DMS79 treated with DMSO at 0.1 percent for 48 hours (cell line): Measurements from ENCODE around the gene NOVA2.
"Not testable (repeated sequence)": the region's sequence is repeated elsewhere in the genome, so short reads cannot be mapped to it uniquely, and the experiment has no call there.

ENCODE experiments used
- DNase-seq: peaks from one replicate; lab custom pipeline; 2025; lab: John Stamatoyannopoulos, UW

Gene NOVA2

DNA sequence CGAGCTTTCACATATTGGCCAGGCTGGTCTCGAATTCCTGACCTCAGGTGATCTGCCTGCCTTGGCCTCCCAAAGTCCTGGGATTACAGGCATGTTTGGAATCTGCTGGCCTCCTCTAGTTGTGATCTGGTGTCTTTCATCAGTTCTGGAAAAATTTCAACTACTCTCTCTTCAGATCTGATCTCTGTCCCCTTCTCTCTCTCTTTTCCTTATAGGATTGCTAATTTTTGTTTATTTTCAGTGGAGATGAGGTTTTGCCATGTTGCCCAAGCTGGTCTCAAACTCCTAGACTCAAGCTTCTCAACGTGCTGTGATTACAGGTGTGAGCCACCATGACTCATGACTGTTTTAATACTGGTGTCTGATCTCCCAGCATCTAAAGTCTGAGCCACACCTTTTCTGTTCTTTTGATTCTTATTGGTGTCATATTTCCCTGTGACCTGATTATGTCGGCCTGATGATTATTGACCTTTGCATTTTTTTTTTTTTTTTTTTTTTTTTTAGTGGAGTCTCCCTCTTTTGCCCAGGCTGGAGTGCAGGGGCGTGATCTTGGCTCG, 48.7 kb downstream of the NOVA2 start:
- DNase-seq: no peak

GRCh38 chr19:45922281-45922680, 51.4 kb downstream of the NOVA2 start:
- DNase-seq: no peak

- no peak for DNase-seq
Measured at GRCh38 chr19:45920458-45920857, 53.2 kb downstream of the NOVA2 start.

- DNase-seq: no peak
Measured at GRCh38 chr19:45919678-45920077, 54.0 kb downstream of the NOVA2 start.

DNA sequence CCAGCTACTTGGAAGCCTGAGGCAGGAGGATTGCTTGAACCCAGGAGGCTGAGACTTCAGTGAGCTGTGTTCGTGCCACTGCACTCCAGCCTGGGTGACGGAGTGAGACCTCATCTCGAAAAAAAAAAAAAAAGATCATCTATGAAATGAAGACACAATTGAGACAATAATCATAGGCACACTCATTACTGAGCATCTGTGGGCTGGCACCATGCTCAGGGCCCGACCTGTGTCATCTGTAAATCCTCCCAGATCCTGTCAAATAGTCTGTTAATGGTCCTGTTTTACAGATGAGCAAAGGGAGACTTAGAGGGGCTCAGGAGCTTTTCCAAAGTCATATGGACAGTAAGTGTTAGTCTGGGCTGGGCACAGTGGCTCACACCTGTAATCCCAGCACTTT, 54.9 kb downstream of the NOVA2 start:
- DNase-seq: no peak

- no peak for DNase-seq
Measured at GRCh38 chr19:45917421-45918091, 56.1 kb downstream of the NOVA2 start.

GRCh38 chr19:45913874-45914830, 59.5 kb downstream of the NOVA2 start, which contains the start of gene NANOS2:
Gene NANOS2, minus strand, starts transcription at chr19:45914778. Its CDS starts 85 bp downstream, at chr19:45914693.
- DNase-seq: no peak

DNA sequence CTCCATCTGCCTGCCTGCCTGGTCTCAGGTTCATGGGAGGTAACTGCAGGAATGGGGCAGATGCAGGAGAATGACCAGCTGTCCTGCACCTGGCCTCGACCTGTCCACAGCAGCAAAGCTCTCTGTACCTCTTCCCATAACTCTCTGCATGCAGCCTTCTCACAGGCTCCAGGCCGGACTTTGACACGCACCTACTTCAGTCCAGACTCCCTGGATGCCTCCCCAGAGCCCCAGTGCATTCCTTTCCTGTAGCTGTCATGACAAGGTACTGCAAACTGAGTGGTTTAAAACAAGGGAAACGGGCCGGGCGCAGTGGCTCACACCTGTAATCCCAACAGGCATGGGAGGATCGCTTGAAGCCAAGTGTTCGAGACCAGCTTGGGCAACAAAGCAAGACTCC, 62.4 kb downstream of the NOVA2 start:
- DNase-seq: no peak

DNA sequence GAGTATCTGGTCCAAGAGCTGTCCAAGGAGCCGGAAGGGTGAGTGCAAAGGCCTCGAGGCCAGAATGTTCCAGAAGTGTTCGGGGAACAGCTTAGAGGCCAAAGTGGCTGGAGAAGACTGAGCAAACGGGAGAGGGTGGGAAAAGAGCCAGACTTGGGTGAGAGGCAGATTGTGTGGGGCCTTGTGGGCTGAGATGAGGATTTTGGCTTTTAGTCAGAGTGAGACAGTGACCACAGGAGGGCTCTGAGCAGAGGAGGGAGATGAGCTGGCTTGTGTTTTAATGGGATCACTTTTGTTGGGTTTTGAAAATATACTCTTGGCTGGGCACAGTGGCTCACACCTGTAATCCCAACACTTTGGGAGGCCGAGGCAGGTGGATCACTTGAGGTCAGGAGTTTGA, 64.7 kb downstream of the NOVA2 start:
- no peak for DNase-seq

GRCh38 chr19:45906221-45906620, 67.4 kb downstream of the NOVA2 start:
- DNase-seq: no peak

DNA sequence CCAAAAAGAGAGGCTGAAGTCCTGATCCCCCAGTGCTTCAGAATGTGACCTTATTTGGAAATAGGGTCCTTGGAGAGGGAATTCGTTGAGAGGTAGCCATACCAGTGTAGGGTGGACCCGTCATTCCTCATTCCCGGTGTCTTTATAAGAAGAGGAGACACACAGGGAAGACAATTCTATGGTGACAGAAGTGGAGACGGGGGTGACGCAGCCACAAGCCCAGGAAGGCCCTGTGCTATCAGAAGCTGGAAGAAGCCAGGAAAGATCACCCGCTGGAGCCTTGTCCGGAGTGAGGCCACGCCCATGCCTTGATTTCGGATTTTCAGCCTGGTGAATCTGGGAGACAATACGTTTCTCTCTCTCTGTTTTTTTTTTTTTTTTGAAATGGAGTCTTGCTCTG, 68.7 kb downstream of the NOVA2 start:
- DNase-seq: no peak

- DNase-seq: peak; percentile 95
Measured at GRCh38 chr19:45902651-45903625, 70.7 kb downstream of the NOVA2 start.

GRCh38 chr19:45901912-45902650, 71.6 kb downstream of the NOVA2 start, which contains the start of gene MYPOP:
Gene MYPOP, minus strand, starts transcription at chr19:45902613. Its CDS starts 840 bp downstream, at chr19:45901773.
- DNase-seq: peak; percentile 16

DNA sequence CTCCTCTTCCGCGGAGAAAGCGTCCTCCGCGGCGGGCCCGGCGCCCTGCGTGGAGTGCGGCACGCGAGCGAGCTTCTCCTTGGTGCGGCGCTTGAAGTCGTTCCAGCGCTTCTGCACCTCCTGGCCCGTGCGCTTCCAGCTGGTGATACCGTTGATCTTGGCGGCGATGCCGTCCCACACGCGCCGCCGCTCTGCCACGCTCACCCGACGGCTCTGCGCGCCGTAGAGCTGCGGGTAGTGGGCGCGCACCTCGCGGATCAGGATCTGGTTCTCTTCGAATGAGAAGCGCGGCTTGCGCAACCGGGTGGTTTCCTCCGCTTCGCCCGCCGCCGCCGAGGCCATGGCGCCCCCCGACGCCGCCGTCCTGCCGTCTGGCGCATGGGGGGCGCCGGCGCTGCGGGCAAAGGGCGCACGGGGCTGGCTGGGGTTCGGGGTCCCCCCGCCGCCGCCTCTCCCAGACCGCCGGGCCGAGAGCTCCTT, 72.2 kb downstream of the NOVA2 start:
- DNase-seq: peak; percentile 10

DNA sequence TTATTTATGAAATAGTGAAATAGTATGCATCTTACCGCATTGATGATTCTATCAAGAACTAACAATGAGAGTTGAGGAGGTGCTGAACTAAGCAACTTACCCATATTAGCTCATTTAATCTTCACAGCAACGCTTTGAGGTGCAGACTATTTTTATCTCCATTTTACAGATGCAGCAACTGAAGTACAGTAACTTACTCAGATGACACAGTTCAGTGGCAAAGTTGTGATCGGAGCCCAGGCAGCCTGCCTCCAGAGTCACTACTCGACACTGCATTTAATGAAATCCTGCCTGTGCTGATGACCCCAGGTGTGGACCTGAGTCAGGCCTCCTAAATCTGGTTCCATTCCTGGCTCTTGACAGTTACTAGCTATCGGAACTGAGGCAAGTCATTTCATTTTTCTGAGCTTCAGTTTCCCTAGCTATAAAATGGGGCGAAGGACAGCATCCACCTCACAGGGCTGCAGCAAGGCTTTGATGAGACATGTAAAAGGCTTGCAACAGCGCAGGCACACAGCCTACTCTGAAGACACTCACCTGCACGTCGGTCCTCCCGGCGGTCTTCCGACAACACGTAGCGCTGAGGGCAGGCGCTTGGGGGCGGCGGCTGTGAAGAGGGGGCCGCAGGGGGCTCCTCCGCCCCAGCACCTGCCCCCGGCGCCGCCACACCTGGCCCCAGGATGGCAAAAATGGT, 72.8 kb downstream of the NOVA2 start:
- peak; percentile 10 for DNase-seq

DNA sequence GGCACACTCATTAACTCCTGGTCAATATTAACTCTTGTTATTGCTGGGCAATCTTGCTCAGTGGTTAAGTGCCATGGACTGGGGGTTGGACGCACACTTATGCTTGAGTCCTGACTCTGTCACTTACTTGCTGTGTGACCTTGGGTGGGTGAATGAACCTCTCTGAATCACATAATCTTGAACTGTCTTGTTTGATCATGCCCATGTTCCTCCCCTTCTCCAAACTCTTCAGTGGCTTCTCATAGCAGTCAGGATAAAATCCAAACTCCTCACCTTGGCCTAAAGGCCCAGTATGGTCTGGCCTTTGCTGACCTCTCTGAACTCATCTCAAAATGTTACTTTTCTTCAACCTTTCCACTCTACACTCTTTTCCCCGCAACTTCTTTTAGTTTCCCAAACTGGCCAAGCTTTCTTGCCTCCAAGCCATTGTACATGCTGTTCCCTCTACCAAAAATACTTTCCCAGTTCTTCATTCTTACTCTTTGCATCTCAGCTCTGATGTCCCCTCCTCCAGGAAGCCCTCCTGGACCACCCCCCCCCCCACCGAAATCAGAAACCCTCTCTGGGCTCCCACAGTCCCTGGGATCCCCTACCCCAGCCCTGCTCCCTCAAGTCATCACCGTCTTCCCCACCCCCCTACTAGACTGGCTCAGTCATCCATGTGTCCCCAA, 73.6 kb downstream of the NOVA2 start:
- DNase-seq: no peak

- no peak for DNase-seq
Measured at GRCh38 chr19:45899253-45899652, 74.4 kb downstream of the NOVA2 start.

GRCh38 chr19:45897261-45897812, 76.3 kb downstream of the NOVA2 start:
- no peak for DNase-seq

GRCh38 chr19:45895983-45896599, 77.6 kb downstream of the NOVA2 start:
- DNase-seq: not testable (repeated sequence)
